HepG2 (cell line): ENCODE data around the gene PEAK3. TPM values are rescaled to one million over a fixed set of nuclear protein-coding genes. Genes with fewer than 3 reads are reported as not detected.

Experiments
- AGO2 ChIP-seq: fragments of 200-400 bp; formaldehyde crosslinking; optimal IDR thresholded peaks from 2 replicates; pipeline ENCODE3; 2017; ENCODE audit warnings: mild to moderate bottlenecking, low read depth, low read length, moderate library complexity
- ETV5 ChIP-seq: IDR thresholded peaks from 2 replicates; pipeline ENCODE4 v1.6.1; 2018; ENCODE audit warnings: missing biosample characterization, missing genetic modification reagents, inconsistent platforms, borderline replicate concordance
- NPAS2 ChIP-seq: sonication (generic); formaldehyde crosslinking; IDR thresholded peaks from 2 replicates; pipeline ENCODE4 v1.8.0; 2022; ENCODE audit warnings: mild to moderate bottlenecking, missing genetic modification reagents, borderline replicate concordance
- SMARCC2 ChIP-seq: fragments of 450-650 bp; IDR thresholded peaks from 2 replicates; pipeline ENCODE4 v1.6.1; 2017; ENCODE audit warnings: antibody characterized with exemption, mild to moderate bottlenecking
- TOE1 ChIP-seq: sonication (generic); formaldehyde crosslinking; IDR thresholded peaks from 2 replicates; pipeline ENCODE4 v1.4.0; 2020; ENCODE audit warnings: mild to moderate bottlenecking, missing genetic modification reagents
- TRIM24 ChIP-seq: sonication (generic); formaldehyde crosslinking; IDR thresholded peaks from 2 replicates; pipeline ENCODE4 v1.8.0; 2022; ENCODE audit warnings: mild to moderate bottlenecking, missing genetic modification reagents
- ZEB1 ChIP-seq: IDR thresholded peaks from 2 replicates; pipeline ENCODE4 v1.6.1; 2012; ENCODE audit warnings: mild to moderate bottlenecking, low read depth, inconsistent platforms; ENCODE audit not compliant: insufficient replicate concordance
- ZNF121 ChIP-seq: sonication (generic); formaldehyde crosslinking; IDR thresholded peaks from 2 replicates; pipeline ENCODE4 v1.5.0; 2020; ENCODE audit warnings: mild to moderate bottlenecking, missing genetic modification reagents
- ZNF564 ChIP-seq: sonication (generic); formaldehyde crosslinking; IDR thresholded peaks from 2 replicates; pipeline ENCODE4 v1.8.1; 2023; ENCODE audit warnings: mild to moderate bottlenecking, missing genetic modification reagents
- ZNF652 ChIP-seq: IDR thresholded peaks from 2 replicates; pipeline ENCODE4 v1.6.1; 2016; ENCODE audit warnings: low read depth, borderline replicate concordance
- ZSCAN21 ChIP-seq: sonication (generic); formaldehyde crosslinking; IDR thresholded peaks from 2 replicates; pipeline ENCODE4 v1.8.0; 2022; ENCODE audit warnings: mild to moderate bottlenecking, missing genetic modification reagents, moderate library complexity, borderline replicate concordance
- polyA plus RNA-seq, 8 experiments: library from polyadenylated mRNA; depleted of rRNA in 3 of 8; stranded (reverse) in 7 of 8; unstranded in 1 of 8; fragments of >200 nt; fragmentation: Illumina TruSeq in 4 of 8; extraction: Trizol in 4 of 8; gene quantifications; 2 replicates each; pipeline versions ENCODE4 v1.2.1 to v1.2.3, GENCODE V29; 2011 to 2016; ENCODE audit warnings: low read depth in 4 of 8, missing spikeins in 1 of 8, mixed read lengths in 1 of 8; ENCODE audit not compliant: insufficient read depth in 1 of 8
- total RNA-seq, 5 experiments: library from RNA; depleted of rRNA; stranded (reverse); fragments of >200 nt; fragmentation: Illumina TruSeq; extraction: Trizol; gene quantifications; 2 replicates each; pipeline ENCODE4 v1.2.3, GENCODE V29; 2016; ENCODE audit warnings: low read depth in 1 of 5
- TF ChIP-seq, protein P1 (sequence below), 2 experiments: sonication (generic) in 1 of 2; formaldehyde crosslinking in 1 of 2; IDR thresholded peaks; 2 replicates each; pipeline versions ENCODE4 v1.4.0 to v1.6.1; 2016 to 2020; ENCODE audit warnings: borderline replicate concordance in 1 of 2, low read depth in 1 of 2, mild to moderate bottlenecking in 1 of 2, missing genetic modification reagents in 1 of 2
- TF ChIP-seq, protein P2 (sequence below): IDR thresholded peaks from 2 replicates; pipeline ENCODE4 v1.6.1; 2016; ENCODE audit warnings: missing compliant biosample characterization, missing genetic modification reagents, borderline replicate concordance
- TF ChIP-seq, protein P3 (sequence below): sonication (generic); formaldehyde crosslinking; IDR thresholded peaks from 2 replicates; pipeline ENCODE4 v1.5.0; 2020; ENCODE audit warnings: missing genetic modification reagents

The PEAK3 gene
- total and polyA plus RNA-seq, 2 of the 13 experiments (the other 11 are each of a cell fraction or from before 2014, with no cell fraction given) = not detected

DNA sequence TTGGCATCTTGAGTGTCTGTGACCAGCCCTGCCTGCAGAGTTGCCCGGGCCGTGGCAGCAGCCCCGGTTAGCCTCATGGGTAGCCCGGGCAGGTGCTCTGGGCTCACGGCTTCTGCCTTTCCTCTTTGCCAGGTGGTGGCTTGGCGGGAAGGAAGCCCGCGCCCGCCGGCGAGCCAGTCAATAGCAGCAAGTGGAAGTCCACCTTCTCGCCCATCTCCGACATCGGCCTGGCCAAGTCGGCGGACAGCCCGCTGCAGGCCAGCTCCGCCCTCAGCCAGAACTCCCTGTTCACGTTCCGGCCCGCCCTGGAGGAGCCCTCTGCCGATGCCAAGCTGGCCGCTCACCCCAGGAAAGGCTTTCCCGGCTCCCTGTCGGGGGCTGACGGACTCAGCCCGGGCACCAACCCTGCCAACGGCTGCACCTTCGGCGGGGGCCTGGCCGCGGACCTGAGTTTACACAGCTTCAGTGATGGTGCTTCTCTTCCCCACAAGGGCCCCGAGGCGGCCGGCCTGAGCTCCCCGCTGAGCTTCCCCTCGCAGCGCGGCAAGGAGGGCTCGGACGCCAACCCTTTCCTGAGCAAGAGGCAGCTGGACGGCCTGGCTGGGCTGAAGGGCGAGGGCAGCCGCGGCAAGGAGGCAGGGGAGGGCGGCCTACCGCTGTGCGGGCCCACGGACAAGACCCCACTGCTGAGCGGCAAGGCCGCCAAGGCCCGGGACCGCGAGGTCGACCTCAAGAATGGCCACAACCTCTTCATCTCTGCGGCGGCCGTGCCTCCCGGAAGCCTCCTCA, 55.7 kb downstream of the PEAK3 start (continued):
- TF ChIP-seq, protein P1, sequence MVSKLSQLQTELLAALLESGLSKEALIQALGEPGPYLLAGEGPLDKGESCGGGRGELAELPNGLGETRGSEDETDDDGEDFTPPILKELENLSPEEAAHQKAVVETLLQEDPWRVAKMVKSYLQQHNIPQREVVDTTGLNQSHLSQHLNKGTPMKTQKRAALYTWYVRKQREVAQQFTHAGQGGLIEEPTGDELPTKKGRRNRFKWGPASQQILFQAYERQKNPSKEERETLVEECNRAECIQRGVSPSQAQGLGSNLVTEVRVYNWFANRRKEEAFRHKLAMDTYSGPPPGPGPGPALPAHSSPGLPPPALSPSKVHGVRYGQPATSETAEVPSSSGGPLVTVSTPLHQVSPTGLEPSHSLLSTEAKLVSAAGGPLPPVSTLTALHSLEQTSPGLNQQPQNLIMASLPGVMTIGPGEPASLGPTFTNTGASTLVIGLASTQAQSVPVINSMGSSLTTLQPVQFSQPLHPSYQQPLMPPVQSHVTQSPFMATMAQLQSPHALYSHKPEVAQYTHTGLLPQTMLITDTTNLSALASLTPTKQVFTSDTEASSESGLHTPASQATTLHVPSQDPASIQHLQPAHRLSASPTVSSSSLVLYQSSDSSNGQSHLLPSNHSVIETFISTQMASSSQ (IDR thresholded peaks at IDR 0.05; ENCODE audit: low read depth) = no peak
- TF ChIP-seq, protein P1 (CRISPR knock-in tag; IDR thresholded peaks at IDR 0.05; ENCODE audit: borderline replicate concordance) = no peak
- no peak for TF ChIP-seq TOE1
- no peak for TF ChIP-seq SMARCC2
- TF ChIP-seq, protein P2, sequence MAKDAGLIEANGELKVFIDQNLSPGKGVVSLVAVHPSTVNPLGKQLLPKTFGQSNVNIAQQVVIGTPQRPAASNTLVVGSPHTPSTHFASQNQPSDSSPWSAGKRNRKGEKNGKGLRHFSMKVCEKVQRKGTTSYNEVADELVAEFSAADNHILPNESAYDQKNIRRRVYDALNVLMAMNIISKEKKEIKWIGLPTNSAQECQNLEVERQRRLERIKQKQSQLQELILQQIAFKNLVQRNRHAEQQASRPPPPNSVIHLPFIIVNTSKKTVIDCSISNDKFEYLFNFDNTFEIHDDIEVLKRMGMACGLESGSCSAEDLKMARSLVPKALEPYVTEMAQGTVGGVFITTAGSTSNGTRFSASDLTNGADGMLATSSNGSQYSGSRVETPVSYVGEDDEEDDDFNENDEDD (CRISPR knock-in tag) = no peak
- TF ChIP-seq, protein P3, sequence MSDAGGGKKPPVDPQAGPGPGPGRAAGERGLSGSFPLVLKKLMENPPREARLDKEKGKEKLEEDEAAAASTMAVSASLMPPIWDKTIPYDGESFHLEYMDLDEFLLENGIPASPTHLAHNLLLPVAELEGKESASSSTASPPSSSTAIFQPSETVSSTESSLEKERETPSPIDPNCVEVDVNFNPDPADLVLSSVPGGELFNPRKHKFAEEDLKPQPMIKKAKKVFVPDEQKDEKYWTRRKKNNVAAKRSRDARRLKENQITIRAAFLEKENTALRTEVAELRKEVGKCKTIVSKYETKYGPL (CRISPR knock-in tag) = no peak
- no peak for TF ChIP-seq ZEB1
- TF ChIP-seq ZNF564 (CRISPR knock-in tag) = no peak
- no peak for TF ChIP-seq NPAS2 (CRISPR knock-in tag)
- TF ChIP-seq ZNF652 (CRISPR knock-in tag) = no peak
- TF ChIP-seq ZSCAN21 = 0 out of 2 replicates have a peak, but pooled peaks have one; percentile 22
- TF ChIP-seq AGO2 = peak; percentile 26
- no peak for TF ChIP-seq ETV5 (CRISPR knock-in tag)
- TF ChIP-seq TRIM24 (CRISPR knock-in tag) = no peak
- 0 out of 2 replicates have a peak, but pooled peaks have one; percentile 27 for TF ChIP-seq ZNF121 (CRISPR knock-in tag)
